Tibial nerve (tissue), 4 donors: ENCODE results near the gene FNDC3B.

Source experiments
- CTCF ChIP-seq, 5 experiments: fragments of 200-600 bp in 3 of 5; fragments of 450-650 bp in 2 of 5; sonication (generic) in 3 of 5; IDR thresholded peaks; one replicate each; pipeline ENCODE4 v1.5.1; 2016 to 2019; ENCODE audit warnings: antibody characterized with exemption in 5 of 5, mild to moderate bottlenecking in 3 of 5, moderate library complexity in 2 of 5
- EP300 ChIP-seq, 2 donors: sonication (generic); formaldehyde crosslinking; IDR thresholded peaks; one replicate each; pipeline ENCODE4 v1.6.1; 2017; ENCODE audit warnings: antibody characterized with exemption in 2 of 2, mild to moderate bottlenecking in 1 of 2
- POLR2A ChIP-seq, 2 donors: fragments of 450-650 bp; IDR thresholded peaks; one replicate each; pipeline ENCODE4 v1.6.1; 2017; ENCODE audit warnings: antibody characterized with exemption in 2 of 2, mild to moderate bottlenecking in 2 of 2, moderate library complexity in 2 of 2

- no peak for TF ChIP-seq CTCF (IDR thresholded peaks at IDR 0.05)
- TF ChIP-seq POLR2A (IDR thresholded peaks at IDR 0.05): no peak
- peak in 1 of 2 donors; percentile 47 for TF ChIP-seq EP300 (IDR thresholded peaks at IDR 0.05)
Observed at GRCh38 chr3:172070269-172070668, 30.9 kb downstream of the FNDC3B start.
